Upper lobe of left lung (tissue), 6 donors: ENCODE data around the gene CELSR1. TPM values are rescaled to one million over a fixed set of nuclear protein-coding genes. Genes with fewer than 3 reads are reported as not detected.
A peak's percentile ranks its signal among the peaks of the same experiment; 100 is the strongest.
"Not testable (repeated sequence)": the region's sequence is repeated elsewhere in the genome, so short reads cannot be mapped to it uniquely, and the experiment has no call there.

Experiments used
- ATAC-seq, 2 donors: fragments of 200-7000 bp; cut with Tn5 transposase; one replicate each; pipeline ENCODE4 v1.9.1; 2022; ENCODE audit warnings: mild to moderate bottlenecking in 2 of 2, moderate library complexity in 2 of 2; ENCODE audit not compliant: low FRiP score in 2 of 2
- DNase-seq, 2 donors: peaks; one replicate each; pipeline ENCODE4 v3.0.0-alpha.2; 2019 to 2020
- H3K27ac ChIP-seq, 4 donors: fragments of 200-600 bp; sonication (generic); one replicate each; pipeline ENCODE4 v1.5.1; 2016 to 2019
- H3K27me3 ChIP-seq, 4 donors: fragments of 200-600 bp; sonication (generic); one replicate each; pipeline ENCODE4 v1.5.1; 2017 to 2019
- H3K36me3 ChIP-seq, 4 donors: fragments of 200-600 bp; sonication (generic); one replicate each; pipeline ENCODE4 v1.5.1; 2016 to 2019
- H3K4me1 ChIP-seq, 4 donors: fragments of 200-600 bp; sonication (generic); one replicate each; pipeline ENCODE4 v1.5.1; 2018 to 2019
- H3K4me3 ChIP-seq, 4 donors: fragments of 200-600 bp; sonication (generic); one replicate each; pipeline ENCODE4 v1.5.1; 2017 to 2019; ENCODE audit warnings: mild to moderate bottlenecking in 2 of 4, moderate library complexity in 1 of 4
- H3K9me3 ChIP-seq, 4 donors: fragments of 200-600 bp; sonication (generic); one replicate each; pipeline ENCODE4 v1.5.1; 2018 to 2019
- EP300 ChIP-seq, 4 donors: sonication (generic); formaldehyde crosslinking; IDR thresholded peaks; one replicate each; pipeline ENCODE4 v1.5.1; 2017; ENCODE audit warnings: antibody characterized with exemption in 4 of 4, control low read depth in 2 of 4
- POLR2A ChIP-seq, 4 donors: fragments of 450-650 bp; IDR thresholded peaks; one replicate each; pipeline ENCODE4 v1.5.1; 2016 to 2017; ENCODE audit warnings: antibody characterized with exemption in 4 of 4, mild to moderate bottlenecking in 2 of 4
- POLR2AphosphoS5 ChIP-seq, 2 donors: sonication (generic); formaldehyde crosslinking; IDR thresholded peaks; one replicate each; pipeline ENCODE4 v1.5.1; 2017; ENCODE audit warnings: antibody characterized with exemption in 2 of 2
- WGBS, 2 donors: methylation state at CpG; one replicate each; pipeline ENCODE4 v1.1.5; 2017 to 2018; 5-methylcytosine and 5-hydroxymethylcytosine counted together
- total RNA-seq, 6 donors: library from RNA; depleted of rRNA in 4 of 6; stranded (reverse); fragments of >200 nt in 4 of 6; gene quantifications; one replicate each; pipeline versions ENCODE4 v1.1.0 to v1.2.1, GENCODE V29; 2016 to 2021
- TF ChIP-seq, protein P1 (sequence below), 6 experiments: fragments of 450-650 bp in 4 of 6; fragments of 200-600 bp in 2 of 6; sonication (generic) in 2 of 6; IDR thresholded peaks; one replicate each; pipeline ENCODE4 v1.5.1; 2016 to 2019; ENCODE audit warnings: antibody characterized with exemption in 6 of 6
- donor health status: DM: no; HTN: no; CAD: no; lungs with moderate emphysema.
- donor health status: DM: no; HTN: yes; CAD: no; lungs with severe emphysema.

CELSR1 gene
- total RNA-seq, 6 donors from 2014 or later: 45.1 to 145 (median 80.1) TPM

DNA sequence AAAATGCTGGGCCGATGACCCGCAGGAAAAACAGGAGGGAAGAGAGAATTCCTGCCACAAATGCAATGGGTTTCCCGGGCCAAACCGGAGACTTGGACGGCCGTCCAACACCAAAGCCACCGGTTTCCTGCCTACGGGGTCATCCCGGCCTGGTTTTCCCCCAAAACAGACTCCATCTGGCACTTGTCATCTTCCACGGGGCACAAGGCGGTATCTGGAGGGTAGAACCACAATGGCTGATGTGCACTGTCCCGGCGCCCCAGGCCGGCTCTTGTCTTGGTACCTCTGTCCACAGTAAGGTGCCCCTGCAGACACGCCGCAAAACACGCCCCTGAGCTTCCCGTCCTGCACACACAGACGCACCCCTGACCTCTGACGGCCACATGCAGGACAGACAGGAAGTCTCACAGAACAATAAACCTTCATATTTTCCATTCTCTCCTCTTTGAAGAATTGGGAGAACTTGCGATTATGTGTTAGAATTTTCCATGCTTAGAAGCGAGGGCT lies 20.1 kb downstream of the CELSR1 start:
- DNase-seq (no peak), ATAC-seq (no peak)
- Histone ChIP-seq H3K27ac (no peak overlapping the region), H3K27me3 (no peaks in the 10 kb centered on the region), H3K4me1 (no peaks in the 10 kb centered on the region), H3K36me3 (no peaks in the 10 kb centered on the region), H3K9me3 (no peaks in the 10 kb centered on the region), H3K4me3 (no peak overlapping the region)
- WGBS, 2 donors: 60 to 77% methylated on average over 22 of the region's 22 CpGs
- no peak for TF ChIP-seq EP300 (IDR thresholded peaks at IDR 0.05)

DNA sequence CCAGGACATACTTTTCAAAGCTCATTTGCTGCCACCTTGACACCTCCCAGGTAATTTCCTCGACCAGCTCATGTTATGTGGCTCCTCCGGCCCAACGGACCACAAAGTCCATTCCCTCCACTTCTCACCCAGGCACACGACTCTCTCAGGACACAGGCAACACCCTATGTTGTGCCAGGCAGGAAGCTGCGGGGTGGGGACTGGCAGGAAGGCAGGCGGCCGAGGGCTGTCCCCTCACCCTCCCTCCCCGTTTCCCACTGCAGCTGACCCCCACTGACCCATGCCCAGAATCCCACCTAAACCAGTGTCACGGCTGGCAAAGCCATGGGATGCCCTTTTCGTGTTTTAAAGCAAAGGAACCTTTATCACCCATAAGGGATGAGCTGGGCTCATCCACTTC lies 20.8 kb downstream of the CELSR1 start:
- H3K36me3 ChIP-seq: no peaks in the 10 kb centered on the region
- no peak overlapping the region for H3K27ac ChIP-seq
- 66 to 72% methylated on average over 10 of the region's 10 CpGs for WGBS, 2 donors
- H3K9me3 ChIP-seq: no peaks in the 10 kb centered on the region
- no peaks in the 10 kb centered on the region for H3K27me3 ChIP-seq
- TF ChIP-seq POLR2AphosphoS5 (IDR thresholded peaks at IDR 0.05): no peak
- TF ChIP-seq EP300 (IDR thresholded peaks at IDR 0.05): no peak
- TF ChIP-seq, protein P1, sequence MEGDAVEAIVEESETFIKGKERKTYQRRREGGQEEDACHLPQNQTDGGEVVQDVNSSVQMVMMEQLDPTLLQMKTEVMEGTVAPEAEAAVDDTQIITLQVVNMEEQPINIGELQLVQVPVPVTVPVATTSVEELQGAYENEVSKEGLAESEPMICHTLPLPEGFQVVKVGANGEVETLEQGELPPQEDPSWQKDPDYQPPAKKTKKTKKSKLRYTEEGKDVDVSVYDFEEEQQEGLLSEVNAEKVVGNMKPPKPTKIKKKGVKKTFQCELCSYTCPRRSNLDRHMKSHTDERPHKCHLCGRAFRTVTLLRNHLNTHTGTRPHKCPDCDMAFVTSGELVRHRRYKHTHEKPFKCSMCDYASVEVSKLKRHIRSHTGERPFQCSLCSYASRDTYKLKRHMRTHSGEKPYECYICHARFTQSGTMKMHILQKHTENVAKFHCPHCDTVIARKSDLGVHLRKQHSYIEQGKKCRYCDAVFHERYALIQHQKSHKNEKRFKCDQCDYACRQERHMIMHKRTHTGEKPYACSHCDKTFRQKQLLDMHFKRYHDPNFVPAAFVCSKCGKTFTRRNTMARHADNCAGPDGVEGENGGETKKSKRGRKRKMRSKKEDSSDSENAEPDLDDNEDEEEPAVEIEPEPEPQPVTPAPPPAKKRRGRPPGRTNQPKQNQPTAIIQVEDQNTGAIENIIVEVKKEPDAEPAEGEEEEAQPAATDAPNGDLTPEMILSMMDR (IDR thresholded peaks at IDR 0.05): no peak
- no peak for TF ChIP-seq POLR2A (IDR thresholded peaks at IDR 0.05)
- no peak for ATAC-seq
- no peak overlapping the region for H3K4me3 ChIP-seq
- no peaks in the 10 kb centered on the region for H3K4me1 ChIP-seq
- DNase-seq: no peak

DNA sequence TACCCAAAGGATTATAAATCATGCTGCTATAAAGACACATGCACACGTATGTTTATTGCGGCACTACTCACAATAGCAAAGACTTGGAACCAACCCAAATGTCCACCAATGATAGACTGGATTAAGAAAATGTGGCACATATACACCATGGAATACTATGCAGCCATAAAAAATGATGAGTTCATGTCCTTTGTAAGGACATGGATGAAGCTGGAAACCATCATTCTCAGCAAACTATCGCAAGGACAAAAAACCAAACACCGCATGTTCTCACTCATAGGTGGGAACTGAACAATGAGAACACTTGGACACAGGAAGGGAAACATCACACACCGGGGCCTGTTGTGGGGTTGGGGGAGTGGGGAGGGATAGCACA lies 21.3 kb downstream of the CELSR1 start:
- WGBS, 2 donors: 98 to 100% methylated on average over 4 of the region's 5 CpGs
- not testable (repeated sequence) for H3K4me1 ChIP-seq, ATAC-seq, H3K27ac ChIP-seq, H3K4me3 ChIP-seq, H3K27me3 ChIP-seq, H3K9me3 ChIP-seq, H3K36me3 ChIP-seq, DNase-seq

DNA sequence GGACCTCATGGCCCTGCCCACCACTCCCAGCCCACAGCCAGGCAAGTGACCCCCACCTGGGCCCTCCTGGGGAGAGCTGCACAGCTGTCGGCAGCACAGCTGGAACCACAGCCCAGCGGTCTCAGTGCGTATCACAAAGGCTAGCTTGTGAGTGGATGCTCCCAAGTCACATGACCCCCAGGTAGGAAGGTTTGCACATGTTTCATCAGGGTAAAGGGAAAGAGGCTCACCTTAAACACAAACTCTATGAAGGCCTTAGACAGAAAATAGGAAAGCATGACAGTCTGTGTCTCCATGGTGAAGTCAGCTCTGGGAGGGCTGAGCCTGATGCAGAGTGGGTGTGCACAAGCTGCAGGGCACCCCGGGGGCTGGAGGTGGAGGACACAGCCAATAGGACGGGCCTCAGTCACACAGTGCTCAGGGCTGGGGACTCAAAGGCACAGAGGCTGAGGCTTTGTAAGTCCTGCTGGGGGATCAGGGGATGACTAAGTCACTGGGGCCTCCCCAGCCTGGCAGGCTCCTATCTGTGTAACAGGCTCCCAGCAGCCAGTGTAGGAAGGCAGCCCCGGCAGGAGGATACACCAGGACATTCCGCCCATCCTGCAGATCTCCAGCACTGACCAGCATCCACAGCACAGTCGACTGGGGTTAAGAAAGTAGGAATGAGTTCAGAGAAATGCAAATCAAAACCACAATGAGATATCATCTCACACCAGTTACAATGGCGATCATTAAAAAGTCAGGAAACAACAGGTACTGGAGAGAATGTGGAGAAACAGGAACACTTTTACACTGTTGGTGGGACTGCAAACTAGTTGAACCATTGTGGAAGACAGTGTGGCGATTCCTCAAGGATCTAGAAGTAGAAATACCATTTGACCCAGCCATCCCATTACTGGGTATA lies 22.0 kb downstream of the CELSR1 start:
- Histone ChIP-seq H3K9me3 (no peaks in the 10 kb centered on the region), H3K4me3 (no peak overlapping the region), H3K27me3 (no peaks in the 10 kb centered on the region), H3K36me3 (no peaks in the 10 kb centered on the region), H3K4me1 (no peaks in the 10 kb centered on the region), H3K27ac (no peak overlapping the region)
- 81 to 89% methylated on average over 10 of the region's 10 CpGs for WGBS, 2 donors
- no peak for TF ChIP-seq POLR2A (IDR thresholded peaks at IDR 0.05)
- no peak for TF ChIP-seq POLR2AphosphoS5 (IDR thresholded peaks at IDR 0.05)
- TF ChIP-seq EP300 (IDR thresholded peaks at IDR 0.05): no peak
- TF ChIP-seq, protein P1 (IDR thresholded peaks at IDR 0.05): no peak
- ATAC-seq (no peak), DNase-seq (no peak)

DNA sequence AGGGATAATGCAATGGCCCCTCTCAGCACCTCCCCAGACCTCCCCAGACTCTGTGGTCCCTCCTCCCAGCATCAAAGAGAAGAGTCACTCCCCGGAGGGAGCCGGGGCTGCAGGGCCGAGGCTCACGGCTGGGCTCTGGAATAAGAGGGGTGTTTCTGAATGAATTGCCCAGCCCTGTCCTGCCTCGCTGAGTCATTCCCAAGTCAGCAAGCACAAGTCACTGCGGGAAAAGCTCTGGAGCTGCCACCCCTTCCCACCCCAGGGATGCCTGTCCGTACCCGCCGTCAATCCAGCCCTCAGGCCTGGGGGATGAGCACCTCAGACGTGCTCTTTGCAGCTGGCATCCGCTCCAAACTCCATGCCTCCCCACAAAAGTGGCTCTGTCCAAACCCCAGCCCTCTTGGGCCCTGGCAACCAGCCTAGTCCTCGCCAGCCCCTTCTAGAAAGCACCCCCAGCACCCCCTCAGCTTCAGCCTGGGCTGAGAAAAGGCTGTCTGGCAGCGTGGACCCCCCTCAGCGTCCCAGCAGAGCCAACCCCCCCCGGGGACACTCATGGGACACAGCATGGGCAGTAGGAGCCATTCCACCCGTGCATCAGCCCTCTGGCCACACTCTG lies 22.7 kb downstream of the CELSR1 start:
- H3K4me3 ChIP-seq: no peak overlapping the region
- H3K36me3 ChIP-seq: no peaks in the 10 kb centered on the region
- H3K27ac ChIP-seq: no peak overlapping the region
- peak in 1 of 2 donors; percentile 60 for DNase-seq
- 82 to 89% methylated on average over 11 to 13 of the region's 16 CpGs for WGBS, 2 donors
- H3K9me3 ChIP-seq: no peaks in the 10 kb centered on the region
- no peaks in the 10 kb centered on the region for H3K27me3 ChIP-seq
- no peaks in the 10 kb centered on the region for H3K4me1 ChIP-seq
- TF ChIP-seq POLR2A (IDR thresholded peaks at IDR 0.05) (no peak), EP300 (IDR thresholded peaks at IDR 0.05) (no peak), POLR2AphosphoS5 (IDR thresholded peaks at IDR 0.05) (no peak)
- TF ChIP-seq, protein P1 (IDR thresholded peaks at IDR 0.05): no peak
- no peak for ATAC-seq
